Measurements from ENCODE around the gene HECTD2.
A peak's percentile ranks its signal among the peaks of the same experiment; 100 is the strongest.

The HECTD2 gene

GRCh38 chr10:91519899-91520514 lies 109.9 kb downstream of the HECTD2 start:
- no peaks in the 10 kb centered on the region for H3K9me3 ChIP-seq
- no peak for DNase-seq
- no peaks in the 10 kb centered on the region for H3K36me3 ChIP-seq
- H3K4me1 ChIP-seq, result peaks cover 0 to 15% (median 9%) of the 10 kb centered on the region in 4 donors
- no peaks in the 10 kb centered on the region for H3K27me3 ChIP-seq
- intact Hi-C loops (cut with DNase I; ENCODE audit: low total_unique reads), result no loop called here
- H3K4me3 ChIP-seq, result no peak overlapping the region
- no peak overlapping the region for H3K27ac ChIP-seq
- no peak for TF ChIP-seq CTCF (IDR thresholded peaks at IDR 0.05)

- Histone ChIP-seq H3K9me3 (no peaks in the 10 kb centered on the region), H3K27ac (peak overlapping the region; percentile 19 to 59), H3K4me1 (peaks cover 0 to 15% (median 9%) of the 10 kb centered on the region in 4 donors), H3K36me3 (no peaks in the 10 kb centered on the region), H3K4me3 (no peak overlapping the region), H3K27me3 (no peaks in the 10 kb centered on the region)
- intact Hi-C loops (cut with DNase I; ENCODE audit: low total_unique reads), result no loop called here
- DNase-seq, result peak in 1 of 2 donors; percentile 73
- TF ChIP-seq CTCF (IDR thresholded peaks at IDR 0.05), result no peak
Observed at GRCh38 chr10:91520661-91521060, 110.5 kb downstream of the HECTD2 start.

GRCh38 chr10:91521439-91521838 lies 111.3 kb downstream of the HECTD2 start:
- H3K4me1 ChIP-seq, result peaks cover 0 to 15% (median 9%) of the 10 kb centered on the region in 4 donors
- intact Hi-C loops (cut with DNase I; ENCODE audit: low total_unique reads), result no loop called here
- H3K9me3 ChIP-seq, result no peaks in the 10 kb centered on the region
- peak overlapping the region; percentile 17 to 59 for H3K27ac ChIP-seq
- no peaks in the 10 kb centered on the region for H3K27me3 ChIP-seq
- no peak for TF ChIP-seq CTCF (IDR thresholded peaks at IDR 0.05)
- H3K36me3 ChIP-seq, result no peaks in the 10 kb centered on the region
- no peak for DNase-seq
- H3K4me3 ChIP-seq, result no peak overlapping the region

- Histone ChIP-seq H3K9me3 (no peaks in the 10 kb centered on the region), H3K36me3 (no peaks in the 10 kb centered on the region), H3K27me3 (no peaks in the 10 kb centered on the region), H3K4me3 (no peak overlapping the region), H3K27ac (no peak overlapping the region), H3K4me1 (peaks cover 0 to 6% (median 1%) of the 10 kb centered on the region in 4 donors)
- no peak for TF ChIP-seq CTCF (IDR thresholded peaks at IDR 0.05)
- no peak for DNase-seq
- intact Hi-C loops (cut with DNase I; ENCODE audit: low total_unique reads), result no loop called here
Observed at GRCh38 chr10:91525896-91526712, 116.0 kb downstream of the HECTD2 start.

GRCh38 chr10:91528080-91528479 lies 117.9 kb downstream of the HECTD2 start:
- intact Hi-C loops (cut with DNase I; ENCODE audit: low total_unique reads), result no loop called here
- Histone ChIP-seq H3K9me3 (no peaks in the 10 kb centered on the region), H3K4me3 (no peak overlapping the region), H3K27ac (no peak overlapping the region), H3K36me3 (no peaks in the 10 kb centered on the region), H3K27me3 (no peaks in the 10 kb centered on the region), H3K4me1 (no peaks in the 10 kb centered on the region)
- DNase-seq, result no peak
- TF ChIP-seq CTCF (IDR thresholded peaks at IDR 0.05), result no peak

Data from tibial artery (tissue), 4 donors.